Activated CD4-positive, alpha-beta T cell treated with anti-CD3 and anti-CD28 coated beads, Interleukin-2, amount 50 U/mL, for 48 hours (primary cell): ENCODE measurements around the gene NCKAP5.
"Not testable (repeated sequence)": the region's sequence is repeated elsewhere in the genome, so short reads cannot be mapped to it uniquely, and the experiment has no call there.

Experiments
- DNase-seq, 2 experiments: peaks; one replicate each; pipeline ENCODE4 v3.0.0-alpha.2; 2020

NCKAP5 gene

DNA sequence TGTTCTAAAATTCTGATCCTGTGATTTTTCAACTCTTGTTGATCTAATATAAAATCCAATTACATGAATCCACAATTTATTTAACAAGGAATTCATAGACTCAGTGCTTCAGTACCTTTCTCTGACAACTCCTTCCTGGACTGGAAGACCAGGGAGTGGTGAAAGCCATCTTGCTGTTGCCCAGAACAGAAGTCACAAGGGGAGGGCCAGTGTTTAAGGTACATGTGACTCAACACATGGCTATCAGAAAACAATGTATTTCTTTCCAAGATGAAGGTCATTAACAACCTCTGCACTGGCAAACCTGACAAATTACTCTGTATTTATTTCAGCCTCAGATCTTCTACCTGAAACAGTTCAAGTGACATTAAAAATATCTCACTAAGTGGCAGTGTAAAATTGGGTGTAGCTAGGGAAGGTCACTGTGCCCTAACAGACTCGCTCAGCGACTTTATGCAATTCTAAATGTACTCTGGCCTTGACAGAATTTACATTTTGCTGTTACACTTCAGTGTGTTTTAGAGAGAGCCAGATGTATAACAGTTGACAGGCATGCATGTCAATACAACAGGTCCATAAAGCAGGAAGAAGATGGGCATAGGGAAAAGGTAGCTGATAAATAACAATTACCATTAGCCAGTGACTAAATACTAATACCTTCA, 75.4 kb downstream of the NCKAP5 start:
- DNase-seq, result no peak

DNA sequence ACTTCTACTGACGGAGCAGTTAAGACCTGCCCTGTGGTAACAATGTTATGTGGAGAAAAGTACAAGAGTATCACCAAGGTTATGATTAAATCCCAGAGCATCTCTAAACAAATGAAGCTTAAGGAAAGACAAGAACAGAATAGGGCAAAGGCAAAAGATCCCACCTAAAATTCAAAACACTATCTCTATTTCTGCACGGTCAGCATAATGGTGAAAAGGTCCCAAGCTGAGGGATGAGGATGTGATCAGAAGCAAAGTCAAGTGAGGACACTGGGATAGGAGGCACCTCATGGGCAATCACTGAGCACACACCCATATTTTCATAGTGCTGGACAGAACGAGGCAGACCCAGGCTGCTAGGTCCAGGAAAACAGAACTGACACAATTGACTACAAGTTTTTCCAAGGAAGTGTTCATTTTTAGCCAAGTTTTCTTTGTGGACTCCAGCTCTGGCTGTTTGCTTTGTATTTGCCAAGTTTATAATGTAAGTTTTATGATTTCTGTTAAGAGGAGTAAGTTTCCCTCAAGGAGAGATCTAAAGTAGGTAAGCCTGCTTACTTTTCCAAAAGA, 77.8 kb downstream of the NCKAP5 start:
- no peak for DNase-seq

DNA sequence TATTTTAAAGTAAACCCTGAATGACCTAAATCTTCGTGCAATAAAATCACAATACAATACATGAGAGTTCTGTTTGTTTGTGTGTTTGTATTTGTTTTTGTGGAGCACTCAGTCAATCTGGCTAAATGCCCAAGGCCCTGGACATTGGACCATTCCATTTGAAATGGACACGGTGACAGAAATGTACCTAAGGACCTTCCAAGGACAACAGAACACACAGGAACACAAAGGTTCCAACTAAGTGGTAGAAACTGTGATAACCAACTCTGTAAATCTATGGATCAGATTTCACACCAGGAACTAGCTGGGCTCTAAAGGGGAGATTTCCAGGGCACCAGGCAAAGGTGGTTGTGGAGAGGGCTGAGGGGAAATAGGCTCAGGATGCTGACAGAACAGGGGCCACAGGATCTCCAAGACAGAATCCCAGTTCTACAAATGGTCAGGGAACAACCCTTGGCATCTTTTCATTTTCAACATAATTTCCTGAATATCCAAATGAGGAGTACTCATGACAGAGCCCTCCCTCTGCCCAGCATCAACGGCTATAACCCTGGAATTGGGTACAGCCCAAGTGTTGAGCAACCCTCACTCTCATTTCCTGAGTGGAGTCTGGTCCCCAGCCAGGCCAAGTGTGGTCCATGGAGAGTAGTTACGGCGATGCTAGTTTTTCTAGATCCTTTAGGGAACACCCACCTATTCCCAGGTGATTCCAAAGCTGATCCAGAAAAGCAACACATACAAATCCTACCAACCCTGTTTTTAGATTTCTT, 78.4 kb downstream of the NCKAP5 start:
- DNase-seq, result no peak

DNA sequence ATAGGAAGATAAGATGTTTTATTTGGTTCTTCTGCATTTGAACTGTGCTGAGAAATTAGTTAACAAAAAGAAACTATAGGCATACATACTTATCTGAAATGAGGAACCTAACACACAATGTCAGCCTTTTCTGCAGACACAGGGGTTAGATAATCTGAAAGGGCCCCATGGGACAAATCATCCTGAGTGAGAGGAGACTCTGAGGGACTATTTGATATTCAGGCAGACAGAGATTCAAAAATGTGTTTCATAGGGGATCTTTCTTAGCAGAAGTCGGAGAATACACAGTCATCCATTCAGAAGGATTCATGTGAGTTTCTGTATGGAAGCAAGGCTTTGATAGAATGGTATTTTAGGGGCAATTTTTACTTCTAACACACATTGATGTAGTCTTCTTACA, 79.1 kb downstream of the NCKAP5 start:
- no peak for DNase-seq

DNA sequence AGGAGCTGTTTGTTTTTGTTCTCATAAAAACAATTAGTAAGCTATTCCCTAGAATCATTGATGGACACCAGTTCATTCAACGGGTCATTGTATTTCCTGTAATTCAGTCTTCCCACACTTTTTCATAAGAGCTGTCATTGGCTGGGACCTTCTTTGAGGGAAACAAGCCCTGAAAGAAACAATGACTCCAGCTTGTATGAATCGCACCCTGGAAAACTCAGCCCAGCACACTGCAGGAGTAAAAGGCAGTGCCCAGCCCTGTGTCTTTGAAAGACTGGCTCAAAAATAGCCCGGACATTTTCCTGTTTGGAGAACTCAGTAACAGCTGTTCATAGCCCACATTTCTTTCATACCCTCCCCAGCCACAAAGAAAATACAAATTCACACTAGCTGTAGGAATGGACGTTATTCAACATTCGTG, 81.5 kb downstream of the NCKAP5 start:
- DNase-seq, result no peak

DNA sequence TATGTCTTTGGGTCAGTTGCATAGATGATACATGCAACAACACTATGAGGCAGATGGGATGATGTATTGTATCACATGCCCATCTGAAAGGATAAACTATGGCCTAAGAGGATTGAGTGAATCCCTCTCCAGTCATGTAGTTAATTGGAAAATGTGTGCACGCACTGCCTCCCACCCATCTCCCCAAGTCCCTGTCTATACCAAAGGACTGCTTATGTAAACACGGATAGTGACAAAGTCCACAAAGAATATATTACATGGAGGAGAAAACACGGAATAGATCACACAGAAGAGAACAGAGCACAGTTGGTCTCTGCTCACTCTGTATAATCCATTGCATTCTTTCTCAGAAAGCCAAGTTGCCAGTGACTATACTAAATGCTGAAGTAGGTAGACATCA, 82.4 kb downstream of the NCKAP5 start:
- no peak for DNase-seq

DNA sequence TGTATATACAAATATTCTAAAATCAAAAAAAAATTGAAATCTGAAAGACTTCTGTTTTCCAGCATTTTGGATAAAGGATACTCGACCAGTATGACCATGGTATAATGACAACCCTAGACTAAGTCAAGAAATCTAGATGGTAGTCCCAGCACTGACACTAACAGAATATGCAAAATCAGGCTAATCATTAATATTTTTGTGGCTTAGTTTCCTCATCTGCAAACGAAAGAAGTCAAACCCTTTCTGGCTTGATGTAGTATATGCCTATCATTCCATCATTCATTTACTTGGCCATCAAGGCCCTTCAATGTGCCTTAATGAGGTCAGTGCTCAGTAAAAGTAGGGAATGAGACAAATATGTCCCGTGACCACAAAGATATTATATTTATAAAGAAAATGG, 83.5 kb downstream of the NCKAP5 start:
- no peak for DNase-seq

DNA sequence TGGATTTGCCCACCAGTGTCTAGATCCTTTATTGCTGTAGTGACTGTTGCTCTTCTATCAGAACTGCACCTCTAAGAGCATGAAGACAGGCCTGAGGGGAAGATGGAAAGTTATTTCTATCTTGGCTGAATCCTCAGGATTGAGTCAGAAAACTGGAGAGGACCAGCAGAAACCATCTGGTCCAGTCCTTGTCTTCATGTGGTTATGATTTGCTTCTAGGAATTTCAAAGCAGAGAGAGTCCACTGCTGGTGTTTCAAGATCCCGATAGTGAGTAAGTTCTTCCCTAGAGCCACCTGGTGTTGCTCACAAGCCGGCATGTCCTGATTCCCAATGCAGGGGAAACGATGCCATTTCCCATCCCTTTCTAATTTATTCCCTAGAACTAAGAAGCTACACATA, 84.2 kb downstream of the NCKAP5 start:
- no peak for DNase-seq

DNA sequence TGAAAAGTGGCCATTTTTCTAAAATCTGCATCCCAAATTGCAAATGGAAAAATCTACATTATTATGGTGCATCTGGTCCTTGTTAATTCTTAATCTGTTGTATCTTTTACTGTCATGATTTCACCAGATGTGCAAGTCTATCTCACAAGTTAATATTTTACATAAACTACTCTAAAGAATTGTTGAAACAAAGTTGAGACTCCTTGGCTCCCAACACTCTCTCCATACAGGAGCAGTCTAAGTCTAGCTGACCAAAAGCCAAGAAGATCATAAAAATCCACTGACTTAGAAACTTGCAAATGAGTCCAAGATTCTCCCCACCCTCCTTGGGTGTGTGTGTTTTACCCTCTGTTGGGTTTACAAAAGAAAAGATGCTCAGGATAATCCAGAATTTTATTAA, 85.1 kb downstream of the NCKAP5 start:
- no peak for DNase-seq

DNA sequence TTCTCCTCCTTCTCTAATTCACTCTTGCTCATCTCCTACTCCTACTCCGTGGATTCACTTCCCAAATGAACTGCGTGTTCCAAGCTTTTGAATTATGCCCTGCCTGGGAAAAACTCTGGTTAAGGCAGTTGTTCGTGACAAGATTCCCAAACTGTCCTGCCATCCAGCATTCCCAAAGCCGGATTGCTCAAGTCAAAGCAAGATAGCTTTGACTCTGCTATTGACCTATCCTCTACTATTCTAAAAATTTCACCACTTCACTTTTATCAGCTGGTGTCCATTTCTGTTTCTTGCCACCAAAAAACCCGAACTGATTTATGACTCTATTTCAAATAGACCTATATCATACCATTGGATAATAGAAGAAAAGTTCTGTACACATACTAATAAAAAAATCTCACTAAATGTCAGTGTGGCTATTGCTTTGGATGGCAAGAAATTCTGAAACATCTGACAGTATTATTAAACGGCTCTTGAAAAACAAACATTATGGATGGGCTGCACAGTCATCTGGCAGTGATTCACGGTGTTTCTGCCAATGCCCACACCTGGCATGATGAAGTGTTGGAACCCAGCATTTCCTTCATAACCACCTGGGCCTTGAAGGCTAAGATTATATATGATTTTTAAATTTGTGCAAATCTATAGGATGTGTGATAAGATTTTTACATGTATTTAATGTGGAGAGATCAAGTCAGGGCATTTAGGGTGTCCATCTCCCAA, 87.4 kb downstream of the NCKAP5 start:
- no peak for DNase-seq

DNA sequence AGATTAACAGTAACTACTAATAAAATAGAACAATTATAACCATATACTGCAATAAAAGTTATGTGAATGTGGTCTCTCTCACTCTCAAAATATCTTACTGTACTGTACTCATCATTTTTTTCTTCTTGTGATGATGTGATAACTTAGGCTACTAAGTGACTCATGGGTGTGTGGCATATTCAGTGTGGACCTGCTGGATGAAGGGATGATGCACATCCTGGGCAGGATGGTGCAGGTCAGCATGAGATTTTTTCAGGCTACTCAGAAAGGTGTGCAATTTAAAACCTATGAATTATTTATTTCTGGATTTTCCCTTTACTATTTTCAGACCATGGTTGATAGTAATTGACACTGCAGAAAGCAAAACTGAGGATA, 90.7 kb downstream of the NCKAP5 start:
- DNase-seq, result no peak

DNA sequence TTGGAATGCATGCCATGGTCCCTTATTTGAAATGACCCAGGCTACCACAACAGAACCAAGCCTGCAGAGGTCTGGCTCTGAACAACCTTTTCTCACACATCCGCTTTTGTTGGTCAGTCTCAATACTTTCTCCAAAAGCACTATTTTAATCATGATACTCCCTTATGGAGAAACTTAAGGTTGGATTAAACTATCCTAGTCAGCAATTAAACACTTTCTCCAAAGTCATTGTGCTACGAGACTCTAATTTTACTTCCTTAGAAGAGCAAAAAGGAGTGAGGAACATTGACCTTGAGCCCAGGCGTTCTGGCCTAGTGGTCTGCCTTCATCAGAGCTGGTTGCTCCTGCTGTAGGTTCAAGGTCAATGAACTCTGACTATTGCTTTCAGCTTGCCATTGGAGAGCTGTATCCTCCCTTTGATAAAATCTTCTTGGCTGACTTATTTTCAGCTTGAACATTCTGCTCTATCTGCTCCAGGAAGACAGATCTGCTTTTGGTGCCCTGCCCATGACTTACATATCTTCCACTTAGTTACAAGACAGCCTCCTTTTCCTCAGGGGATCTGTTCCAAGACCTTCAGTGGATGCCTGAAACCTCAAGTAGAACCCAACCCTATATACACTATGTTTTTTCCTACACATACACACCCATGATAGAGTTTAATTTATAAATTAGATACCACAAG, 91.2 kb downstream of the NCKAP5 start:
- no peak for DNase-seq

DNA sequence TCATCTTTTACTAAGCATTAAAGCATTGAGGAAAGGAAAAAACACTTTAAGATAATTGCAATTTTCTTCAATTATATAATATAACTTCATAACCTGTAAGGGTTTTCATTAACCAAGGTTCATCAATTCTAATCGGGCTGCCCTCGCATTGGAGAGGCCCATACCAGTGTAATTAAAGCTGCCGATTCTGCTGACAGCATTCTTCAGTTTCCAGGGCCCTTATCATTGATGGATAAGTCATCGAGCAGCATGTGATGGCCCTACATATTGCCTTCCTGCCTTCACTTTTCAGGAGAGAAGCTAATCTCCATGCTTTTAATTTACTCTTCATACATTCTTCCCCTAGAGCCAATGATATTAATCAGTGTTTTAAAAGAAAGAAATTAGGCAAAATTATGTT, 92.0 kb downstream of the NCKAP5 start:
- DNase-seq, result no peak

DNA sequence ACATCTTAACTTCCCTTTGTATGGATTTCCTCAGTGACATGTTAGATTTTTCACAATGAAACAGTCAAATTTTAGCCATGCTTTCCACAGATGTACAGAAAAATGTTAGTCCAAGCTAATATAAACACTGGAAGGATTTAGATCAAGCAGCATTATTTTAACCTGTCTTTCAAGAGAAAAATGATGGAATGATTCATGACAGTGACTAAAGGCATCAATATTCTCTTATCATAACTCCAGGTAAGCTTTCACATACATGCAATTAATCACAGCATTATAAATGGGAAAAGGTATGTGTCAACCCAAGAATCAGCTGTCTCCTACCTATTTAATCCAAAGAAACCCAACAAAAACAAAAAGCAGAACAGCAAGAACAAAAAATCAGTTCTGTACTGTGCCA, 92.7 kb downstream of the NCKAP5 start:
- DNase-seq, result no peak

DNA sequence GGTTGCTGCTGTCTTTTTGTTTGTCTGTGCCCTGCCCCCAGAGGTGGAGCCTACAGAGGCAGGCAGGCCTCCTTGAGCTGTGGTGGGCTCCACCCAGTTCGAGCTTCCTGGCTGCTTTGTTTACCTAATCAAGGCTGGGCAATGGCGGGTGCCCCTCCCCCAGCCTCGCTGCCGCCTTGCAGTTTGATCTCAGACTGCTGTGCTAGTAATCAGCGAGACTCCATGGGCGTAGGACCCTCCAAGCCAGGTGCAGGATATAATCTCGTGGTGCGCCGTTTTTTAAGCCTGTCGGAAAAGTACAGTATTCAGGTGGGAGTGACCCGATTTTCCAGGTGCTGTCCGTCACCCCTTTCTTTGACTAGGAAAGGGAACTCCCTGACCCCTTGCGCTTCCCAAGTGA, 97.8 kb downstream of the NCKAP5 start:
- DNase-seq, result not testable (repeated sequence)

DNA sequence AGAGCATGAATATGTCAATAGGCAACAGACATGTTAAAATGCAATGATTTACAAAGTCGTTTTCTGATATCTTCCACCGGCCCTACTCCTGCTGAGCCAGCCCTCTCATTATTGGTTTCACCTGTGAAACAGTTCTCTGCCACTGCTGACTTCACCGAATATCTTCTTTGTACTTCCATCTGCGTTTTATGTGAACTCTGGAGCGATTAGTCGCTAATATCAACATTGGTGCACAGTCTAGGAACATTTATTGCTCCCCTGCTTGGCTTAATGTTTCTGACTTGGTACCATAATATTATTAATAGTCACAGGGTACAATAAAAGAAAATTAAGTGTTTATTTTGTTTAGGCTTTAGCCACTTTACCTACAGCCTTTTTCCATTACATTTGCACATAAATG, 105.5 kb downstream of the NCKAP5 start:
- no peak for DNase-seq

DNA sequence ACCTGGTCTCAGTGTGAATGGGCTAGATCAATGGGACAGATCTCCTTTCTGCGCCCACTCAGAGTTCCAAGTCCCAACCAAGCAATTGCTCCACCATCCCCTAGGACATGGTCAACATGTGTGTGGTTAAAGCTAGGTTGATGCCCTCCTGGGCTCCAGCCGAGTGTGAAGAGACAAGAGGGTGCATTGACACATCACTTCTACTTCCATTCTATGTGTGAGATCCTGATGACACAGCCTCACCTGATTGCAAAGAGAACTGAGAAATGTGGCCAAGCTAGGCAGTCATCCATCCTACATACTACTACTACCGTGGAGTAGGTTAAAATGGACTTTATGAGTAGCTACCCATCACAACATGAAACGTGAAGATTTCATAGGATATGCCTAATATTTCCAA, 106.8 kb downstream of the NCKAP5 start:
- DNase-seq, result no peak

DNA sequence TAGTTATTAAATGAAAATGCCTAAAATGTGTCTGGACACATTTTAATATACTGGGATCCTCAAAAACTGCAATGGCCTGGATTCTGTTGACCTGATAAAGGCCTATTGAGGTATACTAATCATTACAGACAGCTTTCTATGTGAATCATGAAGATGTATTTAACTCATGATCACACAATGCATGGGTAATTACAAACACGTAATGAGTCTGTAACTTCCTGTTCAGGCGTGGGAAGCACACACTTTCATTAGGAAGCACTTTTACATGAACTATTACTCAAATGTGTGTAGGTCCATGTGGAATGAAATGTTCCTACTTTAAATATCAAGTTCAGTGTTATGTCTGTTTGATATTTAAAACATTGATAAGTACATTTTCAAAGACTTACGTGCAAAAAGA, 108.7 kb downstream of the NCKAP5 start:
- DNase-seq, result no peak

DNA sequence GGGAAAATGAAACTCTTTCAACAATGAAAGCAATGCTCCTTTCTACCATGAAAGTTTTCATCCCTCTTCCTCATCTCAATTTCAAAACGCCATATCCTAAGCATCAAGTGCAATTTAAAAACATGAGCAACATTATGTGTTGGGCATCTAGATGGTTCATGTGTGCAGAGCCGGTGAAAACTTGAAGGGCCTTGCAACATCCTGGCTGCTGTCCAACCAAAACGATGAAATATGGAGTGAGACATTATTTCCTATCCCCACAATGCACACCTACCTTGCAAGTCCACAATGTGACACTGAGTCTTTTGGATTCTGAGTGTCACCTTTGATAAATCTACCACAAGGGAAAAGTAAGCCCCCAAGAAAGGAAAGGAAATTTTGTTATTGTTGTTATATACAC, 110.0 kb downstream of the NCKAP5 start:
- DNase-seq, result no peak

DNA sequence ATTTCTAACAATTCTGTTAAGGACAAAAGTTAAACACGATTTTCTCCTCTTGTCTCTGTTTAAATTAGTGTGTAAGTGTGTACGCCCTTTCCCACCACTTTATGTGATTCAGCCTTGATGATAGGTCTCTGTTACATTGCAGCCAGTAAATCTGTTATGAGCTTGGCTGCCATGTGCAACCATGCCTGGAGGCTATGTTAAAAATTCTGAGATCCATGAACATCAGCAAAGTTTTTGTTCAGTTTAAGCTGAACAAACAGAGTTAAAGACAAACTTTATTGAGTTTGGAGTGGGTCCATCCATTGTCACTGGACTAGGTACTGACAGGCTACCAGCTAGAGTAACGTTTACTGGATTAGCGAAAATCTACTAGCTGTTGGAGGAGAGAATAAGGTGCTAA, 110.4 kb downstream of the NCKAP5 start:
- no peak for DNase-seq

DNA sequence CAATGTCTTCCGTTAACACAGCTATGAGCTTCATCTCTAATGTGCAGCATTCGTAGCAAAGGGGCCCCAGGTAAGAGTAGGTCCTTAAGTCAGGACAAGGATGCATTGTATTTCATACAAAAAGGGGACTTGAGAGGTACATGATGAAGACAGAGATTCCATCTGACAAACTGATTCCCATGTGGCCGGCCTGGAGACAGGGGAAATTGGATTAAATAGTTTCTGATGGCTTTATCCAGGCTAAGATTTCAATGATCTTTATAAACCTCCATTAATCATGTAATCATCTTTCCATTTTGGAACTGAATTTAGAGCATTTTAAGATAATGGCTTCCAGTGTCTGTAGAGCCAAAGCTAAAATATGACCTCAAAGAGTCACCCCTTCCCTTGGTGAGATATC, 111.3 kb downstream of the NCKAP5 start:
- DNase-seq, result no peak

DNA sequence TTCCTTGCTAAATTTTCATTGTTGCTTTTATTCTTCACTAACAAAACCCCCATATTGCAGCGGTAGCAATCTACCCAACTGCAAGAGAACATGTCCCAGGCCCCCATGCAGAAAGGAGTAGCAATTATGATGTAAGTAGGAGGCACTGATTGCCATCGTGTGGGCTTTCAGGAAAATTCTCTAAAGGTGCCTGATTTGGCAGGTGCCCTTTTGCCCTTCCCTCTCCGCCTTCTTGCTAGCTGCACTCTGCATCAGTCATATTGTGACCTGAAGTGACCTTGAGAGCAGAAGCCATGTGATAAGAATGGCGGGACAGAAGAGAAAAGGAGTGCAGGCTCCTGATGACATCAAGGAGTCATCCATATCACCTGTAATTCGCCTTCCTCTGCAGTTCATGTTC, 112.1 kb downstream of the NCKAP5 start:
- no peak for DNase-seq

DNA sequence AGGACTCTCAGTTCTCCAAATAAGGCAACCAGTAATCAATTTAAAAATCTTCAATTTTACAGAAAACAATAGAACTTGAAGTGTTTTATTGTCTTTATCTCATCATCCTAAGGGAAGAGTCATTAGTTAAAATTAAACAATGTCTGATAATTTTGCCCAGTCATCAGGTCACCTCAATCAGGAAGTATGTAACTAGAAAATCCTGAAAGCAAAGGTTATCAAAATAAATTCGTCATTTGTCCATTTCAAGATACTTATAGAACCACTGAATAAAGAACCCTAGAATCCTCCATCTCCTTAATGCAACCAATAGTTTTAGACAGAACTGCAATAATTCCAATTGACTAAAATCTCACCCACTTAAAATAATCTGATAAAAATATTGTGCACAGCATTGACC, 115.2 kb downstream of the NCKAP5 start:
- DNase-seq, result no peak
